IMR-90 (cell line): ENCODE results near the gene PSMD10. TPM values are rescaled to one million over a fixed set of nuclear protein-coding genes. Genes with fewer than 3 reads are reported as not detected.

Experiments used
- ATAC-seq: fragments of 200-7000 bp; cut with Tn5 transposase; 2 replicates; pipeline ENCODE4 v1.9.1; 2020; ENCODE audit warnings: low read depth, mild to moderate bottlenecking, moderate library complexity
- BruUV-seq: library from RNA; stranded (reverse); fragments of 400-500 nt; replicated peaks from 2 replicates; lab custom pipeline; 2021; lab: Mats Ljungman, UMichigan
- CTCF ChIA-PET: fragments of 300-600 bp; formaldehyde crosslinking; extraction: SDS; loops from one replicate; lab custom pipeline; 2021; ENCODE audit warnings: antibody characterized with exemption; lab: Yijun Ruan, JAX
- POLR2A ChIA-PET: fragments of 300-600 bp; sonication (Branson Sonifier 250); formaldehyde crosslinking; loops from one replicate; lab custom pipeline; 2022; ENCODE audit warnings: antibody characterized with exemption; ENCODE audit not compliant: unreplicated experiment; lab: Charles Lee
- DNase-seq: peaks from one replicate; pipeline ENCODE4 v3.0.0; 2013
- H2AFZ ChIP-seq: replicated peaks from 2 replicates; pipeline ENCODE3; 2013; ENCODE audit warnings: low read length, mild to moderate bottlenecking; ENCODE audit not compliant: poor library complexity
- H2AK5ac ChIP-seq: 2 replicates; pipeline ENCODE4 v1.6.1; 2013; ENCODE audit warnings: low read depth, low read length, inconsistent platforms
- H2AK9ac ChIP-seq: replicated peaks from 2 replicates; pipeline ENCODE3; 2013; ENCODE audit warnings: mild to moderate bottlenecking, low read depth, low read length, moderate library complexity; ENCODE audit not compliant: poor library complexity
- H2BK120ac ChIP-seq: 2 replicates; pipeline ENCODE4 v1.6.1; 2013; ENCODE audit warnings: low read depth, low read length, inconsistent platforms
- H2BK15ac ChIP-seq: 3 replicates; pipeline ENCODE4 v1.6.1; 2013; ENCODE audit warnings: low read depth, low read length, inconsistent platforms
- H2BK20ac ChIP-seq: 2 replicates; pipeline ENCODE4 v1.6.1; 2013; ENCODE audit warnings: low read depth, mild to moderate bottlenecking, inconsistent platforms, low read length, moderate library complexity
- H2BK5ac ChIP-seq: 2 replicates; pipeline ENCODE4 v1.6.1; 2013; ENCODE audit warnings: mild to moderate bottlenecking, low read depth, low read length, inconsistent platforms; ENCODE audit not compliant: poor library complexity, severe bottlenecking
- H3K14ac ChIP-seq: replicated peaks from 2 replicates; pipeline ENCODE4 v1.6.1; 2013; ENCODE audit warnings: low read depth, low read length, inconsistent platforms
- H3K18ac ChIP-seq: 2 replicates; pipeline ENCODE4 v1.6.1; 2013; ENCODE audit warnings: low read depth, low read length, control low read depth
- H3K23ac ChIP-seq: 2 replicates; pipeline ENCODE4 v1.6.1; 2013; ENCODE audit warnings: low read depth, low read length, inconsistent platforms
- H3K27ac ChIP-seq: 2 replicates; pipeline ENCODE4 v1.5.1; 2013; ENCODE audit warnings: mild to moderate bottlenecking, control low read depth, low read length; ENCODE audit not compliant: insufficient read depth
- H3K27me3 ChIP-seq: 2 replicates; pipeline ENCODE4 v1.6.1; 2013; ENCODE audit warnings: low read length; ENCODE audit not compliant: control insufficient read depth, insufficient read depth
- H3K36me3 ChIP-seq: 2 replicates; pipeline ENCODE4 v1.6.1; 2013; ENCODE audit warnings: low read length, mixed read lengths; ENCODE audit not compliant: control insufficient read depth, insufficient read depth
- H3K4ac ChIP-seq: 2 replicates; pipeline ENCODE4 v1.6.1; 2013; ENCODE audit warnings: low read depth, low read length, inconsistent platforms
- H3K4me1 ChIP-seq: 2 replicates; pipeline ENCODE4 v1.6.1; 2013; ENCODE audit warnings: low read length, mixed read lengths; ENCODE audit not compliant: control insufficient read depth, insufficient read depth
- H3K4me2 ChIP-seq: 2 replicates; pipeline ENCODE4 v1.6.1; 2013; ENCODE audit warnings: low read depth, mild to moderate bottlenecking, control low read depth, low read length, moderate library complexity
- H3K4me3 ChIP-seq: 2 replicates; pipeline ENCODE4 v1.5.1; 2013; ENCODE audit warnings: low read depth, mild to moderate bottlenecking, control low read depth, low read length, moderate library complexity; ENCODE audit not compliant: insufficient read depth
- H3K56ac ChIP-seq: 2 replicates; pipeline ENCODE4 v1.6.1; 2013; ENCODE audit warnings: low read length, inconsistent platforms; ENCODE audit not compliant: insufficient read depth; ENCODE audit errors: extremely low read depth
- H3K79me1 ChIP-seq, 2 experiments: 2 replicates each; pipeline ENCODE4 v1.6.1; 2013; ENCODE audit warnings: low read length in 2 of 2, inconsistent platforms in 1 of 2, low read depth in 1 of 2
- H3K9ac ChIP-seq: 2 replicates; pipeline ENCODE4 v1.6.1; 2013; ENCODE audit warnings: low read depth, low read length, control low read depth
- H3K9me1 ChIP-seq: 2 replicates; pipeline ENCODE4 v1.6.1; 2013; ENCODE audit warnings: low read length, inconsistent platforms; ENCODE audit not compliant: insufficient read depth
- H3K9me3 ChIP-seq: 2 replicates; pipeline ENCODE4 v1.6.1; 2013; ENCODE audit warnings: low read length; ENCODE audit not compliant: control insufficient read depth, insufficient read depth
- H4K20me1 ChIP-seq: 2 replicates; pipeline ENCODE4 v1.6.1; 2013; ENCODE audit warnings: low read length, inconsistent platforms; ENCODE audit not compliant: insufficient read depth
- H4K5ac ChIP-seq: 2 replicates; pipeline ENCODE4 v1.6.1; 2013; ENCODE audit warnings: mild to moderate bottlenecking, low read depth, low read length, control low read depth
- H4K8ac ChIP-seq, 2 experiments: 2 replicates each; pipeline ENCODE4 v1.6.1; 2013; ENCODE audit warnings: low read depth in 2 of 2, low read length in 2 of 2, control low read depth in 1 of 2, inconsistent platforms in 1 of 2
- H4K91ac ChIP-seq: 2 replicates; pipeline ENCODE4 v1.6.1; 2013; ENCODE audit warnings: low read depth, low read length, inconsistent platforms; ENCODE audit not compliant: insufficient read depth
- BHLHE40 ChIP-seq: fragments of 150-350 bp; IDR thresholded peaks from 2 replicates; pipeline ENCODE4 v1.6.1; 2016; ENCODE audit warnings: mild to moderate bottlenecking, low read depth, low read length
- MAFK ChIP-seq: IDR thresholded peaks from 2 replicates; pipeline ENCODE4 v1.6.1; 2012; ENCODE audit warnings: low read depth, low read length, improper control_type of control experiment
- MAZ ChIP-seq: IDR thresholded peaks from 2 replicates; pipeline ENCODE4 v1.6.1; 2012; ENCODE audit warnings: low read depth, mild to moderate bottlenecking, low read length, improper control_type of control experiment, moderate library complexity, borderline replicate concordance
- NFE2L2 ChIP-seq: fragments of 150-350 bp; IDR thresholded peaks from 2 replicates; pipeline ENCODE4 v1.6.1; 2016; ENCODE audit warnings: low read depth, mild to moderate bottlenecking, low read length
- POLR2A ChIP-seq: IDR thresholded peaks from 2 replicates; pipeline ENCODE4 v1.6.1; 2012; ENCODE audit warnings: mild to moderate bottlenecking, low read depth, low read length
- RAD21 ChIP-seq: IDR thresholded peaks from 2 replicates; pipeline ENCODE4 v1.6.1; 2012; ENCODE audit warnings: low read length, improper control_type of control experiment
- RCOR1 ChIP-seq: IDR thresholded peaks from 2 replicates; pipeline ENCODE4 v1.6.1; 2012; ENCODE audit warnings: mild to moderate bottlenecking, low read length, improper control_type of control experiment; ENCODE audit not compliant: insufficient replicate concordance
- RFX5 ChIP-seq: IDR thresholded peaks from 2 replicates; pipeline ENCODE4 v1.8.0; 2012; ENCODE audit warnings: low read depth, mild to moderate bottlenecking, low read length, moderate library complexity
- SMC3 ChIP-seq: fragments of 150-350 bp; IDR thresholded peaks from 2 replicates; pipeline ENCODE4 v1.6.1; 2016; ENCODE audit warnings: low read depth, mild to moderate bottlenecking, antibody characterized with exemption, low read length, moderate library complexity
- WGBS, 2 experiments: methylation state at CpG; one replicate each; pipeline versions ENCODE4 v1.1.5 to v1.1.7; 2013; ENCODE audit warnings: missing lambda C conversion rate in 2 of 2; ENCODE audit not compliant: insufficient read length in 1 of 2; ENCODE audit errors: extremely low coverage in 2 of 2; 5-methylcytosine and 5-hydroxymethylcytosine counted together
- dilution Hi-C: fragments of 300-500 bp; cut with HindIII; formaldehyde crosslinking; loops from one replicate; pipeline ENCODE4 v1.14.3; 2018; ENCODE audit warnings: low sequenced_read_pairs; ENCODE audit not compliant: unreplicated experiment
- in situ Hi-C: fragments of 300-500 bp; cut with MboI; formaldehyde crosslinking; loops from 3 replicates; pipeline ENCODE4 v1.14.3; 2019; ENCODE audit warnings: low sequenced_read_pairs, inconsistent platforms, mixed read lengths
- intact Hi-C: fragments of 100-400 bp; cut with micrococcal nuclease; formaldehyde crosslinking; loops from 2 replicates; pipeline ENCODE4 v1.10.0; 2022
- polyA plus RNA-seq, 3 experiments: library from polyadenylated mRNA; depleted of rRNA; stranded (reverse); fragments of >200 nt; gene quantifications; 2 replicates each; pipeline ENCODE4 v1.2.3, GENCODE V29; 2012; ENCODE audit warnings: low replicate concordance in 1 of 3
- total RNA-seq: library from RNA; depleted of rRNA; stranded (reverse); fragments of >200 nt; gene quantifications from 2 replicates; pipeline ENCODE4 v1.2.3, GENCODE V29; 2012
- TF ChIP-seq, protein P1 (sequence below): fragments of 150-350 bp; IDR thresholded peaks from 2 replicates; pipeline ENCODE4 v1.6.1; 2017; ENCODE audit warnings: mild to moderate bottlenecking, antibody characterized with exemption, low read length, low read depth

Gene PSMD10
- total and polyA plus RNA-seq, 2 of the 4 experiments (the other 2 are of a cell fraction) = 62.0 to 122 TPM

DNA sequence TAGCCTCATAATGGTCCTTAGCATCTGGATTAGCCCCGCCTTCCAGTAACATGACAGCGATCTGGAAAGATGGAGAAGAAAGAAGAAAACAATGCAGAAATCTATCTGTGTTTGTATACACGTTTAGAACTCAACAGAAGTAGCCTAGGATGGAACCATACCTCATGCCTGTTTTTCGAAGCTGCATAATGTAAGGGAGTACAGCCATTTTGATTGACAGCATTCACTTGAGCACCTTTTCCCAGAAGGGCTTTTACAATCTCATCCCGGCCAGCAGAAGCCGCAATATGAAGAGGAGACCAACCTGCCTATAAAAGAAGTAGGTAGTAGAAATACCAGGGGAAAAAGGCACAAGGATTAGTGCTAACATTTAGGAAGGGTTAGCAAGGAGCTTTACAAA lies 3.5 kb downstream of the PSMD10 start:
- Histone ChIP-seq H3K4me2 (no peak overlapping the region), H4K8ac (no peak overlapping the region), H4K5ac (no peak overlapping the region), H3K27ac (no peak overlapping the region), H3K23ac (no peak overlapping the region), H4K91ac (no peak overlapping the region), H2BK15ac (no peak overlapping the region), H3K56ac (no peak overlapping the region), H2AFZ (no peak overlapping the region), H3K36me3 (peaks cover 7% of the 10 kb centered on the region), H3K79me1 (peaks cover 0 to 10% of the 10 kb centered on the region in 2 experiments; a peak in 3 of 4 replicates), H3K4me3 (no peak overlapping the region), H2BK120ac (no peak overlapping the region), H2BK20ac (no peak overlapping the region), H3K18ac (no peak overlapping the region), H3K14ac (no peak overlapping the region), H3K9ac (no peak overlapping the region), H3K4me1 (no peaks in the 10 kb centered on the region), H2AK5ac (no peak overlapping the region), H2BK5ac (no peak overlapping the region), H2AK9ac (no peak overlapping the region), H3K27me3 (no peaks in the 10 kb centered on the region), H3K9me1 (no peaks in the 10 kb centered on the region), H3K4ac (no peak overlapping the region), H3K9me3 (no peaks in the 10 kb centered on the region), H4K20me1 (no peaks in the 10 kb centered on the region; the same call in 1 of the 2 replicates)
- intact Hi-C loops (no loop called here), in situ Hi-C loops (no loop called here), dilution Hi-C loops (no loop called here)
- WGBS, 2 experiments = no CpG with 5 or more reads among the region's 6 CpGs
- POLR2A ChIA-PET = no interaction called here
- CTCF ChIA-PET = no interaction called here
- no peak for ATAC-seq
- TF ChIP-seq, protein P1, sequence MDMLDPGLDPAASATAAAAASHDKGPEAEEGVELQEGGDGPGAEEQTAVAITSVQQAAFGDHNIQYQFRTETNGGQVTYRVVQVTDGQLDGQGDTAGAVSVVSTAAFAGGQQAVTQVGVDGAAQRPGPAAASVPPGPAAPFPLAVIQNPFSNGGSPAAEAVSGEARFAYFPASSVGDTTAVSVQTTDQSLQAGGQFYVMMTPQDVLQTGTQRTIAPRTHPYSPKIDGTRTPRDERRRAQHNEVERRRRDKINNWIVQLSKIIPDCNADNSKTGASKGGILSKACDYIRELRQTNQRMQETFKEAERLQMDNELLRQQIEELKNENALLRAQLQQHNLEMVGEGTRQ = no peak
- TF ChIP-seq MAFK (no peak), SMC3 (no peak), MAZ (no peak), NFE2L2 (no peak), RFX5 (no peak), RAD21 (no peak), BHLHE40 (no peak), POLR2A (no peak), RCOR1 (no peak)
- no peak for DNase-seq
- no TSS peak for BruUV-seq
